Upper lobe of left lung (tissue), 6 donors: ENCODE measurements around the gene OTUD1. TPM values are rescaled to one million over a fixed set of nuclear protein-coding genes. Genes with fewer than 3 reads are reported as not detected.

Experiments
- ATAC-seq, 2 donors: fragments of 200-7000 bp; cut with Tn5 transposase; one replicate each; pipeline ENCODE4 v1.9.1; 2022; ENCODE audit warnings: mild to moderate bottlenecking in 2 of 2, moderate library complexity in 2 of 2; ENCODE audit not compliant: low FRiP score in 2 of 2
- DNase-seq, 2 donors: peaks; one replicate each; pipeline ENCODE4 v3.0.0-alpha.2; 2019 to 2020
- H3K27ac ChIP-seq, 4 donors: fragments of 200-600 bp; sonication (generic); one replicate each; pipeline ENCODE4 v1.5.1; 2016 to 2019
- H3K27me3 ChIP-seq, 4 donors: fragments of 200-600 bp; sonication (generic); one replicate each; pipeline ENCODE4 v1.5.1; 2017 to 2019
- H3K36me3 ChIP-seq, 4 donors: fragments of 200-600 bp; sonication (generic); one replicate each; pipeline ENCODE4 v1.5.1; 2016 to 2019
- H3K4me1 ChIP-seq, 4 donors: fragments of 200-600 bp; sonication (generic); one replicate each; pipeline ENCODE4 v1.5.1; 2018 to 2019
- H3K4me3 ChIP-seq, 4 donors: fragments of 200-600 bp; sonication (generic); one replicate each; pipeline ENCODE4 v1.5.1; 2017 to 2019; ENCODE audit warnings: mild to moderate bottlenecking in 2 of 4, moderate library complexity in 1 of 4
- H3K9me3 ChIP-seq, 4 donors: fragments of 200-600 bp; sonication (generic); one replicate each; pipeline ENCODE4 v1.5.1; 2018 to 2019
- EP300 ChIP-seq, 4 donors: sonication (generic); formaldehyde crosslinking; IDR thresholded peaks; one replicate each; pipeline ENCODE4 v1.5.1; 2017; ENCODE audit warnings: antibody characterized with exemption in 4 of 4, control low read depth in 2 of 4
- POLR2A ChIP-seq, 4 donors: fragments of 450-650 bp; IDR thresholded peaks; one replicate each; pipeline ENCODE4 v1.5.1; 2016 to 2017; ENCODE audit warnings: antibody characterized with exemption in 4 of 4, mild to moderate bottlenecking in 2 of 4
- POLR2AphosphoS5 ChIP-seq, 2 donors: sonication (generic); formaldehyde crosslinking; IDR thresholded peaks; one replicate each; pipeline ENCODE4 v1.5.1; 2017; ENCODE audit warnings: antibody characterized with exemption in 2 of 2
- WGBS, 2 donors: methylation state at CpG; one replicate each; pipeline ENCODE4 v1.1.5; 2017 to 2018; 5-methylcytosine and 5-hydroxymethylcytosine counted together
- total RNA-seq, 6 donors: library from RNA; depleted of rRNA in 4 of 6; stranded (reverse); fragments of >200 nt in 4 of 6; gene quantifications; one replicate each; pipeline versions ENCODE4 v1.1.0 to v1.2.1, GENCODE V29; 2016 to 2021
- TF ChIP-seq, protein P1 (sequence below), 6 experiments: fragments of 450-650 bp in 4 of 6; fragments of 200-600 bp in 2 of 6; sonication (generic) in 2 of 6; IDR thresholded peaks; one replicate each; pipeline ENCODE4 v1.5.1; 2016 to 2019; ENCODE audit warnings: antibody characterized with exemption in 6 of 6
- donor health status: DM: no; HTN: no; CAD: no; lungs with moderate emphysema.
- donor health status: DM: no; HTN: yes; CAD: no; lungs with severe emphysema.

The OTUD1 gene
- total RNA-seq, 6 donors from 2014 or later: 12.6 to 46.1 (median 35.3) TPM

DNA sequence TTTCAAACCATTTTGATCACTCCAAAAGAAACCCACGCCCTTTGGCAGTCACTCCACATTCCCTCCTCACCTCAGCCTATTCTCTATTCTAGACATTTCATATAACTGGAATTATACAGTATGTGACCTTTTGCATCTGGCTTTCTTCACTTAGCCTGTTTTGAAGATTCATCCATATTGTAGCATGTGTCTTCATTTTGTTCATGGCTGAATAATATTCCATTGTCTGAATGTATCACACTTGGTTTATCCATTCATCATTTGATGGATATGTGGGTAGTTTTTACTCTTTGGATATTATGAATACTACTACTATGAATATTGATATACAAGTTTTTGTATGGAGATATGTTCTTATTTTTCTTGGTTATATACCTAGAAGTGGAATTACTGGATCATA, 3.5 kb upstream of the OTUD1 start:
- H3K36me3 ChIP-seq: no peaks in the 10 kb centered on the region
- no peak for DNase-seq
- no peak overlapping the region for H3K4me3 ChIP-seq
- H3K27me3 ChIP-seq: no peaks in the 10 kb centered on the region
- H3K4me1 ChIP-seq: peaks cover 0 to 7% (median 4%) of the 10 kb centered on the region in 4 donors
- H3K9me3 ChIP-seq: no peaks in the 10 kb centered on the region
- no peak for ATAC-seq
- H3K27ac ChIP-seq: no peak overlapping the region
- no peak for TF ChIP-seq POLR2AphosphoS5 (IDR thresholded peaks at IDR 0.05)
- no peak for TF ChIP-seq EP300 (IDR thresholded peaks at IDR 0.05)
- no peak for TF ChIP-seq POLR2A (IDR thresholded peaks at IDR 0.05)
- TF ChIP-seq, protein P1, sequence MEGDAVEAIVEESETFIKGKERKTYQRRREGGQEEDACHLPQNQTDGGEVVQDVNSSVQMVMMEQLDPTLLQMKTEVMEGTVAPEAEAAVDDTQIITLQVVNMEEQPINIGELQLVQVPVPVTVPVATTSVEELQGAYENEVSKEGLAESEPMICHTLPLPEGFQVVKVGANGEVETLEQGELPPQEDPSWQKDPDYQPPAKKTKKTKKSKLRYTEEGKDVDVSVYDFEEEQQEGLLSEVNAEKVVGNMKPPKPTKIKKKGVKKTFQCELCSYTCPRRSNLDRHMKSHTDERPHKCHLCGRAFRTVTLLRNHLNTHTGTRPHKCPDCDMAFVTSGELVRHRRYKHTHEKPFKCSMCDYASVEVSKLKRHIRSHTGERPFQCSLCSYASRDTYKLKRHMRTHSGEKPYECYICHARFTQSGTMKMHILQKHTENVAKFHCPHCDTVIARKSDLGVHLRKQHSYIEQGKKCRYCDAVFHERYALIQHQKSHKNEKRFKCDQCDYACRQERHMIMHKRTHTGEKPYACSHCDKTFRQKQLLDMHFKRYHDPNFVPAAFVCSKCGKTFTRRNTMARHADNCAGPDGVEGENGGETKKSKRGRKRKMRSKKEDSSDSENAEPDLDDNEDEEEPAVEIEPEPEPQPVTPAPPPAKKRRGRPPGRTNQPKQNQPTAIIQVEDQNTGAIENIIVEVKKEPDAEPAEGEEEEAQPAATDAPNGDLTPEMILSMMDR (IDR thresholded peaks at IDR 0.05): no peak
- 94 to 100% methylated on average over 1 of the region's 1 CpG for WGBS, 2 donors

DNA sequence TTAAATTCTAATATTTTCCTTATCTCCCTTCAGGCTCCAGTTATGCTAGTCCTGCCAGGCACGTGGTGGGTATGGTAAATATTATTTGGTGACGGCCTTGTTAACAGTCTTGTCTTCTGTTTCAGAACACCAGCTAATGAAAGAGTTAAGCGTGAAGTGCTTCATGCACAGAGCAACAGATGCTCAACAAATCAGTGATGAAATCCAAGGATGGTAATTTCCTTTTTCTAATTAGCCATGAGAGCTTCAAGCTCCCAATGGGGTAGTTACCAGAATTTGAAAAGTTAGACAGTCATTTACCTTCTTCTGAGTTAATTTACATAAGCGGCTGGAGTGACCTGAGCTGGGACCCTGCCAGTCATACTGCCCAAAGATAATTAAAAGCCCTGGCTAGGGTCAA, 1.9 kb upstream of the OTUD1 start:
- H3K27ac ChIP-seq: no peak overlapping the region
- TF ChIP-seq, protein P1 (IDR thresholded peaks at IDR 0.05): no peak
- no peak for TF ChIP-seq POLR2AphosphoS5 (IDR thresholded peaks at IDR 0.05)
- TF ChIP-seq POLR2A (IDR thresholded peaks at IDR 0.05): no peak
- no peak for TF ChIP-seq EP300 (IDR thresholded peaks at IDR 0.05)
- H3K4me1 ChIP-seq: peaks cover 8 to 14% (median 11%) of the 10 kb centered on the region in 4 donors
- no peak for DNase-seq
- no peak for ATAC-seq
- WGBS, 2 donors: 85 to 87% methylated on average over 4 of the region's 4 CpGs
- H3K4me3 ChIP-seq: no peak overlapping the region
- no peaks in the 10 kb centered on the region for H3K27me3 ChIP-seq
- no peaks in the 10 kb centered on the region for H3K36me3 ChIP-seq
- H3K9me3 ChIP-seq: no peaks in the 10 kb centered on the region

DNA sequence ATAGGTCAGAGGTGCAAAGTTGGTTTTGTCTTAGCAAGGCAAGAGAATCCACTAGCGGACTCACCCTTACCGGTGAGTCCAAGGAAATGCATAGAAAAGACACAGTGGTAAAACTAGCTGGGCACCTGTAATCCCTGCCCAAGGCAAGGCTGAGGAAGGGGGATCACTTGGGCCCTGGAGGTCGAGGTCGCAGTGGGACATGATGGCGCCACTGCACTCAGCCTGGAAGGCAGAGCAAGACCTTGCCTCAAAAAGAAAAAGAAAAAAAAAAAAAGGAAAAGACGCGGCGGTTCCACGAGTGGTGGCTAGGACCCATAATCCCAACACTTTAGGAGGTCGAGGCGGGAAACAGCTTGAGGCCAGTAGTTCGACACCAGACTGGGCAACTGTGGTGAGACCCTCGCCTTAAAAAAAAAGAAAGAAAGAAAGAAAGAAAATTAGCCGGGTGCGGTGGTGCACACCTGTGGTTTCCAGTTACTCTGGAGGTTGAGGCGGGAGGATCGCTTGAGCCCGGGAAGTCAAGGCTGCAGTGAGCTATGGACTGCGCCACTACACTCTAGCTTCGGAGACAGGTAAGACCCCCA, 820 bp upstream of the OTUD1 start:
- H3K4me1 ChIP-seq: peaks cover 19 to 23% (median 21%) of the 10 kb centered on the region in 4 donors
- H3K9me3 ChIP-seq: no peaks in the 10 kb centered on the region
- H3K27ac ChIP-seq: peak overlapping the region; percentile 68 to 98 (median 97)
- DNase-seq (peak in 1 of 2 donors; percentile 29), ATAC-seq (no peak)
- TF ChIP-seq POLR2A (IDR thresholded peaks at IDR 0.05) (no peak), EP300 (IDR thresholded peaks at IDR 0.05) (no peak), POLR2AphosphoS5 (IDR thresholded peaks at IDR 0.05) (no peak)
- TF ChIP-seq, protein P1 (IDR thresholded peaks at IDR 0.05): no peak
- H3K4me3 ChIP-seq: peak overlapping the region in 3 of 4 donors; percentile 82 to 85 (median 83)
- no peaks in the 10 kb centered on the region for H3K36me3 ChIP-seq
- 96 to 97% methylated on average over 20 of the region's 20 CpGs for WGBS, 2 donors
- no peaks in the 10 kb centered on the region for H3K27me3 ChIP-seq

DNA sequence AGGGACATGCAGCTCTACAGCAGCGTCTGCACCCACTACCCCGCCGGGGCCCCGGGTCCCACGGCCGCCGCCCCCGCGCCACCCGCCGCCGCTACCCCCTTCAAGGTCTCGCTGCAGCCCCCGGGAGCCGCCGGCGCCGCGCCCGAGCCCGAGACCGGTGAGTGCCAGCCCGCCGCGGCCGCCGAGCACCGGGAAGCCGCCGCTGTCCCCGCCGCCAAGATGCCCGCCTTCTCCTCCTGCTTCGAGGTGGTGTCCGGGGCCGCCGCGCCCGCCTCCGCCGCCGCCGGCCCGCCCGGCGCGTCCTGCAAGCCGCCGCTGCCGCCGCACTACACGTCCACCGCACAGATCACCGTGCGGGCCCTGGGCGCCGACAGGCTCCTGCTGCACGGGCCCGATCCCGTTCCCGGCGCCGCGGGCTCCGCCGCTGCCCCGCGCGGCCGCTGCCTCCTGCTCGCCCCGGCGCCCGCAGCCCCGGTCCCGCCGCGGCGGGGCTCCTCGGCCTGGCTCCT, 631 bp downstream of the OTUD1 start:
- Histone ChIP-seq H3K9me3 (no peaks in the 10 kb centered on the region), H3K4me3 (peak overlapping the region; percentile 73 to 85 (median 82)), H3K36me3 (peaks cover 0 to 5% (median 0%) of the 10 kb centered on the region in 4 donors), H3K27ac (peak overlapping the region; percentile 91 to 98 (median 97)), H3K4me1 (peaks cover 23 to 28% (median 26%) of the 10 kb centered on the region in 4 donors), H3K27me3 (no peaks in the 10 kb centered on the region)
- TF ChIP-seq, protein P1 (IDR thresholded peaks at IDR 0.05): no peak
- TF ChIP-seq POLR2A (IDR thresholded peaks at IDR 0.05): peak in 1 of 4 donors; percentile 88
- no peak for TF ChIP-seq EP300 (IDR thresholded peaks at IDR 0.05)
- DNase-seq: no peak
- no peak for ATAC-seq
- 0% methylated on average over 13 of the region's 80 CpGs; no CpG with 5 or more reads in 1 of the 2 donors for WGBS, 2 donors
